ENCODE results near the gene APEX2.

GRCh38 chrX:54950730-54951375 is 49.3 kb upstream of the APEX2 start:
- TF ChIP-seq CTCF (IDR thresholded peaks at IDR 0.05) (no peak), POLR2A (IDR thresholded peaks at IDR 0.05) (no peak)
